Measurements from ENCODE around the gene WDR53. TPM values are rescaled to one million over a fixed set of nuclear protein-coding genes. Genes with fewer than 3 reads are reported as not detected.

Gene WDR53
- total RNA-seq, 1 experiment from 2014 or later: 14.8 TPM

GRCh38 chr3:196596355-196596754 lies 28.0 kb upstream of the WDR53 start:
- Histone ChIP-seq H3K9ac (ENCODE audit: low read length) (no peak overlapping the region), H3K4me3 (replicated peaks in 1 of 2; ENCODE audit: low read depth in 1 of 2, low read length in 2 of 2) (no peak overlapping the region), H3K9me3 (ENCODE audit: control insufficient read depth in 1 of 2, insufficient read depth in 1 of 2, low read depth in 1 of 2, low read length in 2 of 2) (no peaks in the 10 kb centered on the region), H3K79me2 (ENCODE audit: insufficient read depth, low read length) (no peaks in the 10 kb centered on the region), H3K4me1 (ENCODE audit: control insufficient read depth in 1 of 2, insufficient read depth in 2 of 2, low read length in 2 of 2) (no peaks in the 10 kb centered on the region), H4K20me1 (ENCODE audit: insufficient read depth) (no peaks in the 10 kb centered on the region), H2AFZ (ENCODE audit: low read depth, low read length, poor library complexity, severe bottlenecking) (no peak overlapping the region), H3K36me3 (ENCODE audit: control insufficient read depth in 1 of 2, insufficient read depth in 2 of 2, low read length in 2 of 2) (no peaks in the 10 kb centered on the region), H3K4me2 (ENCODE audit: low read length) (no peak overlapping the region), H3K27ac (ENCODE audit: low read depth, low read length) (no peak overlapping the region), H3K27me3 (ENCODE audit: insufficient read depth, low read length) (peaks cover 4% of the 10 kb centered on the region), H3K9me2 (ENCODE audit: insufficient read depth) (no peaks in the 10 kb centered on the region)
- DNase-seq (ENCODE audit: low read depth, low spot score) (no peak), ATAC-seq (peak; percentile 52; the same call in 1 of the 2 replicates)
- ChIA-PET RAD21 (ENCODE audit: low non-redundant PET in 1 of 2, low total read pairs in 2 of 2, uncharacterized antibody in 2 of 2, unreplicated experiment in 2 of 2) (no interaction called here), CTCF (interaction anchor here (1.0 kb wide), 2 partner anchors 13 to 68 kb away, joined by 3 to 4 read pairs; no protein-coding TSS in a partner anchor), POLR2A (no interaction called here)
- BruUV-seq (replicated peaks): no TSS peak
- intact Hi-C loops (cut with micrococcal nuclease): no loop called here
- no peak for TF ChIP-seq CEBPB (IDR thresholded peaks at IDR 0.05; ENCODE audit: low read depth)
- no peak for TF ChIP-seq ZNF274 (IDR thresholded peaks at IDR 0.05; ENCODE audit: low read depth, low read length)
- no peak for TF ChIP-seq SIN3A (IDR thresholded peaks at IDR 0.05; ENCODE audit: low read depth)
- TF ChIP-seq CTCF (IDR thresholded peaks at IDR 0.05 in 2 of 3, conservative IDR thresholded peaks at IDR 0.05 in 1 of 3; ENCODE audit: borderline replicate concordance in 1 of 3, insufficient read depth in 1 of 3, low read depth in 2 of 3, low read length in 2 of 3): no peak
- no peak for TF ChIP-seq RAD21 (IDR thresholded peaks at IDR 0.05; ENCODE audit: low read depth)
- TF ChIP-seq SRF (IDR thresholded peaks at IDR 0.05; ENCODE audit: low read depth): no peak

- DNase-seq (ENCODE audit: low read depth, low spot score) (no peak), ATAC-seq (no peak)
- peaks cover 0 to 13% of the 10 kb centered on the region in 2 experiments; a peak in 1 of 4 replicates for H3K36me3 ChIP-seq (ENCODE audit: control insufficient read depth in 1 of 2, insufficient read depth in 2 of 2, low read length in 2 of 2)
- intact Hi-C loops (cut with micrococcal nuclease): no loop called here
- no peaks in the 10 kb centered on the region for H3K27me3 ChIP-seq (ENCODE audit: insufficient read depth, low read length)
- H3K4me3 ChIP-seq (replicated peaks in 1 of 2; ENCODE audit: low read depth in 1 of 2, low read length in 2 of 2): no peak overlapping the region
- no peak overlapping the region for H2AFZ ChIP-seq (ENCODE audit: low read depth, low read length, poor library complexity, severe bottlenecking)
- H3K9me2 ChIP-seq (ENCODE audit: insufficient read depth): no peaks in the 10 kb centered on the region
- no peak overlapping the region for H3K4me2 ChIP-seq (ENCODE audit: low read length)
- no peaks in the 10 kb centered on the region for H3K9me3 ChIP-seq (ENCODE audit: control insufficient read depth in 1 of 2, insufficient read depth in 1 of 2, low read depth in 1 of 2, low read length in 2 of 2)
- BruUV-seq (replicated peaks): no TSS peak
- ChIA-PET POLR2A (no interaction called here), RAD21 (ENCODE audit: low non-redundant PET in 1 of 2, low total read pairs in 2 of 2, uncharacterized antibody in 2 of 2, unreplicated experiment in 2 of 2) (no interaction called here), CTCF (interaction anchor here (0.8 kb wide), 1 partner anchor 22 kb away, joined by 3 read pairs; the partner anchor contains the start of genes FBXO45 and WDR53)
- H4K20me1 ChIP-seq (ENCODE audit: insufficient read depth): no peaks in the 10 kb centered on the region; the same call in 1 of the 2 replicates
- H3K27ac ChIP-seq (ENCODE audit: low read depth, low read length): no peak overlapping the region
- TF ChIP-seq CTCF (IDR thresholded peaks at IDR 0.05 in 2 of 3, conservative IDR thresholded peaks at IDR 0.05 in 1 of 3; ENCODE audit: borderline replicate concordance in 1 of 3, insufficient read depth in 1 of 3, low read depth in 2 of 3, low read length in 2 of 3) (no peak), ZBTB33 (IDR thresholded peaks at IDR 0.05; ENCODE audit: extremely low read depth, insufficient replicate concordance, low read length) (no peak), TCF7L2 (IDR thresholded peaks at IDR 0.05; ENCODE audit: borderline replicate concordance, extremely low read depth, insufficient read depth, insufficient read length) (no peak), EZH2 (IDR thresholded peaks at IDR 0.05) (no peak), CBX3 (IDR thresholded peaks at IDR 0.05; ENCODE audit: low read depth) (no peak), SRF (IDR thresholded peaks at IDR 0.05; ENCODE audit: low read depth) (no peak)
- H3K4me1 ChIP-seq (ENCODE audit: control insufficient read depth in 1 of 2, insufficient read depth in 2 of 2, low read length in 2 of 2): no peaks in the 10 kb centered on the region
- H3K9ac ChIP-seq (ENCODE audit: low read length): no peak overlapping the region
- no peaks in the 10 kb centered on the region for H3K79me2 ChIP-seq (ENCODE audit: insufficient read depth, low read length)
These were observed 21.9 kb upstream of the WDR53 start for GRCh38 chr3:196590279-196590678.
